Measurements from ENCODE around the gene BBS10. TPM values are rescaled to one million over a fixed set of nuclear protein-coding genes. Genes with fewer than 3 reads are reported as not detected.

The BBS10 gene
- total and polyA plus RNA-seq, 12 donors: 3.2 to 25.4 (median 10.9) TPM

DNA sequence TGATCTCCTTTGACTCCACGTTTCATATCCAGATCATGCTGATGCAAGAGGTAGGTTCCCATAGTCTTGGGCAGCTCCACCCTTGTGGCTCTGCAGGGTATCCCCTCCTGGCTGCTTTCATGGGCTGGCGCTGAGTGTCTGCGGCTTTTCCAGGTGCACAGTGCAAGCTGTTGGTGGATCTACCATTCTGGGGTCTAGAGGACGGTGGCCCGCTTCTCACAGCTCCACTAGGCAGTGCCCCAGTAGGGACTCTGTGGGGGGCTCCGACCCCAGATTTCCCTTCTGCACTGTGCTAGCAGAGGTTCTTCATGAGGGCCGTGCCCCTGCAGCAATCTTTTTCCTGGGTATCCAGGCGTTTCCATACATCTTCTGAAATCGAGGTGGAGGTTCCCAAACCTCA, 12.1 kb upstream of the BBS10 start:
- Histone ChIP-seq H3K9me3 (replicated peaks in 1 of 3) (no peaks in the 10 kb centered on the region), H3K27ac (no peak overlapping the region), H3K4me1 (replicated peaks in 1 of 2) (no peaks in the 10 kb centered on the region), H3K27me3 (no peaks in the 10 kb centered on the region), H3K4me3 (no peak overlapping the region), H3K36me3 (replicated peaks in 1 of 2) (no peaks in the 10 kb centered on the region)
- no peak for TF ChIP-seq POLR2A (IDR thresholded peaks at IDR 0.05)
- TF ChIP-seq, protein P1, sequence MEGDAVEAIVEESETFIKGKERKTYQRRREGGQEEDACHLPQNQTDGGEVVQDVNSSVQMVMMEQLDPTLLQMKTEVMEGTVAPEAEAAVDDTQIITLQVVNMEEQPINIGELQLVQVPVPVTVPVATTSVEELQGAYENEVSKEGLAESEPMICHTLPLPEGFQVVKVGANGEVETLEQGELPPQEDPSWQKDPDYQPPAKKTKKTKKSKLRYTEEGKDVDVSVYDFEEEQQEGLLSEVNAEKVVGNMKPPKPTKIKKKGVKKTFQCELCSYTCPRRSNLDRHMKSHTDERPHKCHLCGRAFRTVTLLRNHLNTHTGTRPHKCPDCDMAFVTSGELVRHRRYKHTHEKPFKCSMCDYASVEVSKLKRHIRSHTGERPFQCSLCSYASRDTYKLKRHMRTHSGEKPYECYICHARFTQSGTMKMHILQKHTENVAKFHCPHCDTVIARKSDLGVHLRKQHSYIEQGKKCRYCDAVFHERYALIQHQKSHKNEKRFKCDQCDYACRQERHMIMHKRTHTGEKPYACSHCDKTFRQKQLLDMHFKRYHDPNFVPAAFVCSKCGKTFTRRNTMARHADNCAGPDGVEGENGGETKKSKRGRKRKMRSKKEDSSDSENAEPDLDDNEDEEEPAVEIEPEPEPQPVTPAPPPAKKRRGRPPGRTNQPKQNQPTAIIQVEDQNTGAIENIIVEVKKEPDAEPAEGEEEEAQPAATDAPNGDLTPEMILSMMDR (IDR thresholded peaks at IDR 0.05): no peak
- no peak for DNase-seq
- 94 to 100% (median 98%) methylated on average over 8 to 9 of the region's 9 CpGs for WGBS, 4 donors
- intact Hi-C loops (cut with DNase I): no loop called here

DNA sequence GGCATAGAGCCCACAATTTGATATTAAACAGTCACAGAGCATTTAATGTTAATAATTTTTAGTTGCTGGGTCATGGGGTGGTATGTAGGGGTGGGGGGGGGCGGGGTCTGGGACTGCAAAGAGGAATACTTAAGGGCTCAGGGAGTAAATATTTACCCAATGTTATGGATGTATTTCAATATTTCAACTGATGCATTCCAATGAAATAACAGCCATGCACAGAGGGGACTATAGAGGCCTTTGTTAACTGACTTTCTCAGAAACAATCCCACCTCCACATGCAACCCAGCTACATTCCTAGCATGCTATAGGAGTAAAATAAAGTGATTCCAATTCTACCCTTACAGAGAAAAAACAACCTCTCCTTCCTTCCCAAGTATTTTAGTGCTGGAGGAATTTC, 7.9 kb upstream of the BBS10 start:
- intact Hi-C loops (cut with DNase I): no loop called here
- H3K4me3 ChIP-seq: no peak overlapping the region
- WGBS, 4 donors: 85 to 100% (median 91%) methylated on average over 1 of the region's 1 CpG
- no peaks in the 10 kb centered on the region for H3K36me3 ChIP-seq (replicated peaks in 1 of 2)
- no peak overlapping the region for H3K27ac ChIP-seq
- no peaks in the 10 kb centered on the region for H3K27me3 ChIP-seq
- peaks cover 0 to 5% (median 0%) of the 10 kb centered on the region in 3 donors for H3K9me3 ChIP-seq (replicated peaks in 1 of 3)
- TF ChIP-seq POLR2A (IDR thresholded peaks at IDR 0.05): no peak
- TF ChIP-seq, protein P1 (IDR thresholded peaks at IDR 0.05): no peak
- no peak for DNase-seq
- H3K4me1 ChIP-seq (replicated peaks in 1 of 2): no peaks in the 10 kb centered on the region

DNA sequence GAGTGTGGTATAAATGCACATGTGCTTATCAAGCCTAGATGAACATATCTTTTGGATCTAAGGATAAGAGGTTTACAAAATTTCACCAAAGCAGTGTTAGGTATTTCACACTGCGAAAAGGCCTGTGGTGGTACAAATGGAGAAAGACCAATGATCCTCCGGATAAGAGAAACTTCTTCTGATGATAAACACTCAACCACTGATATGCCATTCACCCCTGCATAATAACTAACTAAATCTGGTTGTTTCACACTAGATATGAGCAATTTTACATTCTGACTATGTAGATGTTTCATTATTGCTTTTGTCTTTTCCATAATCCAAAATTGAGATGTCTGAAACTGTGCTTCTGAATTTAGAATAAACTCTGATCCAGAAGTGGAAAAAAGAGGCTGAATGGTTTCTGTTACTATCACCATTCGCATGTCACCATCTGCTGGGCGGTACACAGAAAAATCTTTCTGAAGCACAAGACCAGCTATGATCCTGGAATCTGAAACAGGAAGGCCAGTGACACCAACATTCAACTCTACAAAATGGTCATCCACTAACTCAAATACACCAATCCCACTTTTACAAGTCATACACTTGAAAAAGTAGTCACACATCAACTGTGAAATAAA, 1.3 kb downstream of the BBS10 start:
- TF ChIP-seq, protein P1 (IDR thresholded peaks at IDR 0.05): peak in 5 of 6 experiments; percentile 21 to 47 (median 26)
- no peak for TF ChIP-seq POLR2A (IDR thresholded peaks at IDR 0.05)
- no peaks in the 10 kb centered on the region for H3K27me3 ChIP-seq
- intact Hi-C loops (cut with DNase I): loop anchor here in 1 of 2 donors (10.0 kb wide), 1 partner anchor 822 kb away; no protein-coding TSS in a partner anchor
- peaks cover 13 to 32% of the 10 kb centered on the region in 2 donors for H3K4me1 ChIP-seq (replicated peaks in 1 of 2)
- DNase-seq: peak; percentile 23 to 72 (median 49)
- no peaks in the 10 kb centered on the region for H3K9me3 ChIP-seq (replicated peaks in 1 of 3)
- H3K27ac ChIP-seq: peak overlapping the region in 4 of 5 donors; percentile 81 to 90 (median 87)
- H3K36me3 ChIP-seq (replicated peaks in 1 of 2): no peaks in the 10 kb centered on the region
- 51 to 55% (median 52%) methylated on average over 4 of the region's 4 CpGs for WGBS, 4 donors
- H3K4me3 ChIP-seq: peak overlapping the region in 1 of 4 donors; percentile 71

DNA sequence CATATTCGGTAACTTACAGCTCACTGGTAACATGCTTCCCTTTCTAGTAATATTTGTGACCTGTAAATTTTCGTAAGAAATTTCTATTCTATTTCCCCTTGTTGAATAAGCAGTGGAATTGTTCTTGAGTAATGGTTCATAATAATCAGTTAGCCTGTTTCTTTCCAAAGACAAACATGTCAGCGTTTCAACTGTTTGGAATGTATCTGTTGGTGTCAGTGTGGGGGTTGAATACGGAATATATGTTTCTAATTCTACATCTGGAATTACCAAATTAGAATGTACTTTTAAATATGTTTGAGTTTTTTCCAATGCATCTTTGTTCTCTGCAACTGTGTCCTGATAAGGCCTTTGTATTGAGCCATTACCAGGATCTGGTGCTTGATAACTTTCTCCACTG, 2.0 kb downstream of the BBS10 start:
- DNase-seq: no peak
- H3K36me3 ChIP-seq (replicated peaks in 1 of 2): no peaks in the 10 kb centered on the region
- H3K4me3 ChIP-seq: no peak overlapping the region
- WGBS, 4 donors: 87 to 93% (median 91%) methylated on average over 4 of the region's 4 CpGs
- peak overlapping the region in 2 of 5 donors; percentile 40 to 41 for H3K27ac ChIP-seq
- intact Hi-C loops (cut with DNase I): loop anchor here in 1 of 2 donors (10.0 kb wide), 1 partner anchor 821 kb away; no protein-coding TSS in a partner anchor
- H3K27me3 ChIP-seq: no peaks in the 10 kb centered on the region
- H3K9me3 ChIP-seq (replicated peaks in 1 of 3): no peaks in the 10 kb centered on the region
- peaks cover 13 to 32% of the 10 kb centered on the region in 2 donors for H3K4me1 ChIP-seq (replicated peaks in 1 of 2)
- TF ChIP-seq POLR2A (IDR thresholded peaks at IDR 0.05): no peak
- TF ChIP-seq, protein P1 (IDR thresholded peaks at IDR 0.05): no peak

Data from adrenal gland (tissue), 12 donors.